Smooth muscle cell (in vitro differentiated cells): ENCODE data around the gene ARHGAP45. TPM values are rescaled to one million over a fixed set of nuclear protein-coding genes. Genes with fewer than 3 reads are reported as not detected.

Source experiments
- DNase-seq: peaks from one replicate; lab custom pipeline; 2025; ENCODE audit not compliant: unreplicated experiment; lab: John Stamatoyannopoulos, UW
- H2AFZ ChIP-seq: fragments of 200-600 bp; sonication (generic); 2 replicates; pipeline ENCODE4 v1.6.0; 2016; ENCODE audit warnings: antibody characterized with exemption, low read depth, mild to moderate bottlenecking
- H3F3A ChIP-seq: fragments of 200-600 bp; sonication (generic); 2 replicates; pipeline ENCODE4 v1.6.0; 2017; ENCODE audit warnings: antibody characterized with exemption, low read depth
- H3K27ac ChIP-seq: fragments of 200-600 bp; sonication (generic); 2 replicates; pipeline ENCODE4 v1.5.1; 2016; ENCODE audit warnings: low read depth, mild to moderate bottlenecking
- H3K27me3 ChIP-seq: fragments of 200-600 bp; sonication (generic); 2 replicates; pipeline ENCODE4 v1.6.1; 2016; ENCODE audit warnings: low read depth, mild to moderate bottlenecking
- H3K36me3 ChIP-seq: fragments of 200-600 bp; sonication (generic); 2 replicates; pipeline ENCODE4 v1.5.1; 2016; ENCODE audit warnings: low read depth
- H3K4me1 ChIP-seq: fragments of 200-600 bp; sonication (generic); 2 replicates; pipeline ENCODE4 v1.5.1; 2016; ENCODE audit warnings: low read depth
- H3K4me2 ChIP-seq: fragments of 200-600 bp; sonication (generic); 2 replicates; pipeline ENCODE4 v1.6.0; 2016; ENCODE audit warnings: mild to moderate bottlenecking
- H3K4me3 ChIP-seq: fragments of 200-600 bp; sonication (generic); 2 replicates; pipeline ENCODE4 v1.5.1; 2016; ENCODE audit warnings: mild to moderate bottlenecking
- H3K79me2 ChIP-seq: fragments of 200-600 bp; sonication (generic); 2 replicates; pipeline ENCODE4 v1.6.0; 2016; ENCODE audit warnings: low read depth, mild to moderate bottlenecking
- H3K9ac ChIP-seq: fragments of 200-600 bp; sonication (generic); 2 replicates; pipeline ENCODE4 v1.6.0; 2016; ENCODE audit warnings: low read depth
- H3K9me3 ChIP-seq: fragments of 200-600 bp; sonication (generic); replicated peaks from 2 replicates; pipeline ENCODE4 v1.5.1; 2016; ENCODE audit warnings: low read depth
- H4K20me1 ChIP-seq: fragments of 200-600 bp; sonication (generic); 2 replicates; pipeline ENCODE4 v1.6.0; 2016; ENCODE audit warnings: low read depth
- CTCF ChIP-seq: fragments of 200-600 bp; sonication (generic); IDR thresholded peaks from 2 replicates; pipeline ENCODE4 v1.5.1; 2017; ENCODE audit warnings: borderline replicate concordance, mild to moderate bottlenecking, antibody characterized with exemption; ENCODE audit not compliant: insufficient read depth, poor library complexity, severe bottlenecking
- WGBS: methylation state at CpG from one replicate; pipeline ENCODE4 v1.1.7; 2016; ENCODE audit warnings: low lambda C conversion rate; 5-methylcytosine and 5-hydroxymethylcytosine counted together
- polyA plus RNA-seq: library from polyadenylated mRNA; unstranded; fragments of >200 nt; fragmentation: Nextera tagmentation; extraction: Ambion mirVana; gene quantifications from 2 replicates; pipeline ENCODE4 v1.2.1, GENCODE V29; 2016
- total RNA-seq: library from RNA; depleted of rRNA; stranded (reverse); fragments of >200 nt; gene quantifications from 2 replicates; pipeline ENCODE4 v1.2.3, GENCODE V29; 2014

ARHGAP45 gene
- total and polyA plus RNA-seq, 2 experiments from 2014 or later, result 4.4 to 8.0 TPM

GRCh38 chr19:1085676-1086442 is 18.9 kb downstream of the ARHGAP45 start:
- TF ChIP-seq CTCF, result no peak
- no peaks in the 10 kb centered on the region for H4K20me1 ChIP-seq
- no peak overlapping the region for H3K9ac ChIP-seq
- H3K27ac ChIP-seq, result no peak overlapping the region
- no peaks in the 10 kb centered on the region for H3K4me1 ChIP-seq
- no peaks in the 10 kb centered on the region for H3K36me3 ChIP-seq
- no peaks in the 10 kb centered on the region for H3K27me3 ChIP-seq
- H3K4me2 ChIP-seq, result no peak overlapping the region
- DNase-seq, result no peak
- H3K79me2 ChIP-seq, result no peaks in the 10 kb centered on the region
- WGBS, result 91% methylated on average over 38 of the region's 38 CpGs
- H2AFZ ChIP-seq, result no peak overlapping the region
- no peaks in the 10 kb centered on the region for H3F3A ChIP-seq
- no peak overlapping the region for H3K4me3 ChIP-seq
- H3K9me3 ChIP-seq, result no peaks in the 10 kb centered on the region

DNA sequence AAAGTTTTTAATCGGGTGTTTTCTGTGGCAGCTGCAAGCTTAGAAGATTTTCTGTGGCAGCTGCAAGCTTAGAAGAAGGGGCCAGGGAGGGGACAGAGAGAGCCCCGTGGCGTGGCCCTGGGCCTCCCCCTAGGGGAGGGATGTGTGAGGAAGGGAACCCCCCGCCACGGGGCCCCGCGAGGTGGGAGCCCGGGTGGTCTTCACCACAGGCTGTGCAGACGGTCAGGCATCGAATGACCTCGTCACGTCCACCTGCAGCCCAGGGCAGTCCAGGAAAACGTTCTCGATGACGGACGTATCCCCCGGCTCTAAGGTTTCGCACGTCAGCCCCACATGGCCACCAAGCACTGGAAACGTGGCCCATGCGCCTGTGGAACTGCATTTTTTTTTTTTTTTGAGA is 19.6 kb downstream of the ARHGAP45 start:
- H3K27ac ChIP-seq, result no peak overlapping the region
- no peak overlapping the region for H3K4me3 ChIP-seq
- H3K36me3 ChIP-seq, result no peaks in the 10 kb centered on the region
- WGBS, result 93% methylated on average over 21 of the region's 21 CpGs
- no peaks in the 10 kb centered on the region for H3K9me3 ChIP-seq
- peaks cover 5% of the 10 kb centered on the region for H4K20me1 ChIP-seq
- no peak for TF ChIP-seq CTCF
- H3K9ac ChIP-seq, result no peak overlapping the region
- DNase-seq, result no peak
- H3K27me3 ChIP-seq, result no peaks in the 10 kb centered on the region
- no peak overlapping the region for H3K4me2 ChIP-seq
- H3F3A ChIP-seq, result no peaks in the 10 kb centered on the region
- H3K4me1 ChIP-seq, result no peaks in the 10 kb centered on the region
- H3K79me2 ChIP-seq, result no peaks in the 10 kb centered on the region
- no peak overlapping the region for H2AFZ ChIP-seq

DNA sequence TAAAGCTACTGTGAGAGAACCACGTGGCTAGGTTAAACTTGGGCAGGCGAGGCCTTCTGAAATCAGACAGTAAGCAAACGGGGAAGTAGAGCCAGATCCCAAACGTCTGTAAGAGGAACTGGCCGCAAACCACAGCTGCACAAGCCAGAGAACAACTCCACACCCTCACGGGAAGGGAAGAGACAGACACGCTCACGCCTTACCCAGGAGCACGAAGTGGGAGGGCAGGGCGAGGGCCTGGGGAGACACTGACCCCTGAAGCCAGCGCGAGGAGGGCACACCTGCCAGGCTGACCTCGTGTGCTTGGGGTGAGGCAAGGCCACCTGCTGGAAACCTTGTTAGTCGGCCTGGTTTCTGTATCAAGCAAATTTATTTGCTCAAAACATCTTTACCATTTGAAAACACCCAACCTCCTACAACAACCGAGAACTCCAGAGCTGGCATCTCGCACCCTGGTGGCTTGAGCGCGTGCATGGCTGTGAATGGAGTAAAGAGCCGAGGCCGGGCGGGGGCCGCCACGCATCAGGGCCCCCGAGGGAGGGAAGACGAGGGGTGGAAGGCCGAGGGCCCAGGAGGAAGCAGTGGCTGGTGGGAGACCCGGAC is 20.9 kb downstream of the ARHGAP45 start:
- no peak for DNase-seq
- no peak for TF ChIP-seq CTCF
- Histone ChIP-seq H3K4me2 (no peak overlapping the region), H3K36me3 (no peaks in the 10 kb centered on the region), H3K27me3 (no peaks in the 10 kb centered on the region), H3K9ac (no peak overlapping the region), H3K4me3 (no peak overlapping the region), H3K4me1 (no peaks in the 10 kb centered on the region), H4K20me1 (peaks cover 10% of the 10 kb centered on the region), H3K9me3 (no peaks in the 10 kb centered on the region), H3K79me2 (peaks cover 9% of the 10 kb centered on the region), H3F3A (no peaks in the 10 kb centered on the region), H2AFZ (no peak overlapping the region), H3K27ac (no peak overlapping the region)
- 92% methylated on average over 27 of the region's 27 CpGs for WGBS
